Measurements from ENCODE around the gene CHTF18. TPM values are rescaled to one million over a fixed set of nuclear protein-coding genes. Genes with fewer than 3 reads are reported as not detected.

The CHTF18 gene
- total RNA-seq, 2 experiments from 2014 or later: 30.7 to 31.1 TPM

DNA sequence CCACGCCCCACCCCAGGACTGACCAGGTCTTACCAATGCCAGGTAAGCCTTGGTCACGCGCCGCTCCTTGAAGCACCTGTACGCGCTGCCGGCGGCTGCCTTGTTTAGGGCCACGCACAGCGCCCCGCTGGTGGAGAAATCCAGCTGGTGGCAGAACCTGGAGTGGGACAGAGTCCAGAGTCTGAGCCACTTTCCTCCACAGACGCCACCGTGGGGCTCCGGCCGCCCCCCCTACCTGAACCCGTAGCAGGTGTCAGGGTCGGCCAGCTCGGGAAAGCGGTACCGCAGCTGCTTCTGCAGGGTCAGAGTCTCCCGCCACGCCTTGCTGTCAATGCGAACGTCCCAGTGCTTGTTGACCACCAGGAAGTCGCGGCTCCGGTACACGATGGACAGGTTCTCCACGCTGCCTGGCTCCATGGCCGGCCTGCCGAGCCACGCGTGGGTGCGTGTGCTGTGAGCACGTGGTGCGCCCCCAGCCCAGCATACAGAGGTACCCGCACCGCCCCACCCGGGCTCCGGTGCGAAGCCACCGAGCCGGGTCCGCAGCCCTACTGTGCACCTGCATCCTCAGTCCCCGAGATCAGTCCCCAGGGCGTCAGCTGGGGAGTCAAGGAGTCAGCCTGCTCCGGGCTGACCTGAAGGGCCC is 976 bp upstream of the CHTF18 start:
- H3K36me3 Mint-ChIP-seq (ENCODE audit: low read depth): peaks cover 6% of the 10 kb centered on the region
- Histone ChIP-seq H3K4me3 (ENCODE audit: low read length) (peak overlapping the region; percentile 87), H3K4me1 (ENCODE audit: insufficient read depth, low read length) (peaks cover 34% of the 10 kb centered on the region), H3K9me3 (ENCODE audit: control insufficient read depth in 1 of 2, insufficient read depth in 1 of 2, low read length in 2 of 2) (no peaks in the 10 kb centered on the region), H3K36me3 (ENCODE audit: insufficient read depth, low read length) (peaks cover 10% of the 10 kb centered on the region), H3K27ac (ENCODE audit: low read depth in 1 of 2, low read length in 2 of 2) (no peak overlapping the region), H3K27me3 (ENCODE audit: control insufficient read depth in 1 of 2, insufficient read depth in 2 of 2, low read length in 2 of 2) (no peaks in the 10 kb centered on the region)
- no peaks in the 10 kb centered on the region for H3K27me3 Mint-ChIP-seq
- H3K27ac Mint-ChIP-seq: peak overlapping the region; percentile 9
- no peaks in the 10 kb centered on the region for H3K4me1 Mint-ChIP-seq (ENCODE audit: low read depth)
- ATAC-seq (ENCODE audit: poor library complexity) (no peak), DNase-seq (peak in 1 of 14 experiments; percentile 53)
- intact Hi-C loops (cut with DNase I, micrococcal nuclease): no loop called here
- CTCF ChIA-PET: interaction anchor here (2.7 kb wide), 1 partner anchor 75 kb away, joined by 8 read pairs; no protein-coding TSS in a partner anchor
- POLR2A ChIA-PET: interaction anchor here (1.3 to 2.0 kb wide), 5 partner anchors 19 to 97 kb away, joined by 3 to 14 read pairs (median 7); partner anchors contain the start of genes CCDC78, CIAO3 and WDR24
- peak overlapping the region; percentile 89 for H3K4me3 Mint-ChIP-seq
- no peaks in the 10 kb centered on the region for H3K9me3 Mint-ChIP-seq
- TF ChIP-seq, protein P1, sequence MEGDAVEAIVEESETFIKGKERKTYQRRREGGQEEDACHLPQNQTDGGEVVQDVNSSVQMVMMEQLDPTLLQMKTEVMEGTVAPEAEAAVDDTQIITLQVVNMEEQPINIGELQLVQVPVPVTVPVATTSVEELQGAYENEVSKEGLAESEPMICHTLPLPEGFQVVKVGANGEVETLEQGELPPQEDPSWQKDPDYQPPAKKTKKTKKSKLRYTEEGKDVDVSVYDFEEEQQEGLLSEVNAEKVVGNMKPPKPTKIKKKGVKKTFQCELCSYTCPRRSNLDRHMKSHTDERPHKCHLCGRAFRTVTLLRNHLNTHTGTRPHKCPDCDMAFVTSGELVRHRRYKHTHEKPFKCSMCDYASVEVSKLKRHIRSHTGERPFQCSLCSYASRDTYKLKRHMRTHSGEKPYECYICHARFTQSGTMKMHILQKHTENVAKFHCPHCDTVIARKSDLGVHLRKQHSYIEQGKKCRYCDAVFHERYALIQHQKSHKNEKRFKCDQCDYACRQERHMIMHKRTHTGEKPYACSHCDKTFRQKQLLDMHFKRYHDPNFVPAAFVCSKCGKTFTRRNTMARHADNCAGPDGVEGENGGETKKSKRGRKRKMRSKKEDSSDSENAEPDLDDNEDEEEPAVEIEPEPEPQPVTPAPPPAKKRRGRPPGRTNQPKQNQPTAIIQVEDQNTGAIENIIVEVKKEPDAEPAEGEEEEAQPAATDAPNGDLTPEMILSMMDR (IDR thresholded peaks at IDR 0.05): no peak

GRCh38 chr16:787978-788398 is 432 bp upstream of the CHTF18 start, which contains the start of gene RPUSD1:
Gene RPUSD1, minus strand, starts transcription at chr16:788381. Its CDS starts 644 bp downstream, at chr16:787737.
- Mint-ChIP-seq H3K27ac (peak within 1 kb of the TSS; percentile 9), H3K27me3 (no peaks in the 10 kb centered on the region), H3K36me3 (ENCODE audit: low read depth) (peaks cover 6% of the 10 kb centered on the region), H3K4me3 (peak within 1 kb of the TSS; percentile 89), H3K4me1 (ENCODE audit: low read depth) (no peaks in the 10 kb centered on the region), H3K9me3 (no peaks in the 10 kb centered on the region)
- no peak for DNase-seq
- Histone ChIP-seq H3K36me3 (ENCODE audit: insufficient read depth, low read length) (peaks cover 10% of the 10 kb centered on the region), H3K27ac (ENCODE audit: low read depth in 1 of 2, low read length in 2 of 2) (peak within 1 kb of the TSS in 1 of 2 donors; percentile 35), H3K4me3 (ENCODE audit: low read length) (peak within 1 kb of the TSS; percentile 87), H3K4me1 (ENCODE audit: insufficient read depth, low read length) (peaks cover 34% of the 10 kb centered on the region), H3K27me3 (ENCODE audit: control insufficient read depth in 1 of 2, insufficient read depth in 2 of 2, low read length in 2 of 2) (no peaks in the 10 kb centered on the region), H3K9me3 (ENCODE audit: control insufficient read depth in 1 of 2, insufficient read depth in 1 of 2, low read length in 2 of 2) (no peaks in the 10 kb centered on the region)
- intact Hi-C loops (cut with DNase I, micrococcal nuclease): loop anchor here in 1 of 2 experiments (1.0 kb wide), 2 partner anchors 47 to 182 kb away; partner anchors contain the start of gene LMF1
- ATAC-seq (ENCODE audit: poor library complexity): peak; percentile 16
- POLR2A ChIA-PET: interaction anchor here (0.7 to 2.0 kb wide), 12 partner anchors 16 to 261 kb away, joined by 3 to 14 read pairs (median 4); partner anchors contain the start of genes ANTKMT, CCDC78, CIAO3 and WDR24
- CTCF ChIA-PET: interaction anchor here (1.0 to 2.7 kb wide), 3 partner anchors 47 to 76 kb away, joined by 3 to 8 read pairs (median 3); partner anchors contain the start of gene METRN
- TF ChIP-seq, protein P1 (IDR thresholded peaks at IDR 0.05): no peak

DNA sequence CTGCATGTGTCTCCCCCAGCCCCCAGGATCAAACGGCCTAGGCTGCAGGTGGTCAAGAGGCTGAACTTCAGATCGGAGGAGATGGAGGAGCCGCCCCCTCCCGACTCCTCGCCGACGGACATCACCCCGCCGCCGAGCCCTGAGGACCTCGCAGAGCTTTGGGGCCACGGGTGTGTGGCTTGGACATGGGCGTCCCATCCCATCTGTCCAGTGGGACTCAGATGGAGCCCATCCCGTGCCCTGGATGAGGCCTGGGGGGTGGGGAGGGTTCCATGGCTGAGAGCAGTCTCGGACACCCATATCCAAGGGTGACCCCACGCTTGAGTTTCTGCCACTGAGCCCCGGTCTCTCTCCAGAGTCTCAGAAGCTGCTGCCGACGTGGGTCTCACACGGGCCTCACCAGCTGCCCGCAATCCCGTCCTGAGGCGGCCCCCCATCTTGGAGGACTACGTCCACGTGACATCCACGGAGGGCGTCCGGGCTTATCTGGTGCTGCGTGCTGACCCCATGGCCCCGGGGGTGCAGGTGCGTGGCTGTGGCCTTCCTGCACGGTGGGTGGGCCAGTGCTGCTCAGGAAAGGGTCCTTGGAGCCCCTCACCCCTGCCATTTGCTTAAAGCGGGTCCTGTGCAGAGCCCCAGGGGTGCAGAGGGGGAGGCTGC is 901 bp downstream of the CHTF18 start:
- intact Hi-C loops (cut with DNase I, micrococcal nuclease): loop anchor here in 1 of 2 experiments (1.0 kb wide), 1 partner anchor 18 kb away; no protein-coding TSS in a partner anchor
- H3K27ac Mint-ChIP-seq: no peak overlapping the region

More for the DNA sequence above, 901 bp downstream of the CHTF18 start:
- TF ChIP-seq, protein P1 (IDR thresholded peaks at IDR 0.05): no peak
- H3K4me3 Mint-ChIP-seq: peak overlapping the region; percentile 25
- Histone ChIP-seq H3K4me3 (ENCODE audit: low read length) (peak overlapping the region; percentile 60), H3K27ac (ENCODE audit: low read depth in 1 of 2, low read length in 2 of 2) (no peak overlapping the region), H3K9me3 (ENCODE audit: control insufficient read depth in 1 of 2, insufficient read depth in 1 of 2, low read length in 2 of 2) (no peaks in the 10 kb centered on the region), H3K4me1 (ENCODE audit: insufficient read depth, low read length) (peaks cover 34% of the 10 kb centered on the region), H3K36me3 (ENCODE audit: insufficient read depth, low read length) (peaks cover 10% of the 10 kb centered on the region), H3K27me3 (ENCODE audit: control insufficient read depth in 1 of 2, insufficient read depth in 2 of 2, low read length in 2 of 2) (no peaks in the 10 kb centered on the region)
- H3K9me3 Mint-ChIP-seq: no peaks in the 10 kb centered on the region
- peaks cover 6% of the 10 kb centered on the region for H3K36me3 Mint-ChIP-seq (ENCODE audit: low read depth)
- peak in 1 of 14 experiments; percentile 52 for DNase-seq
- H3K4me1 Mint-ChIP-seq (ENCODE audit: low read depth): no peaks in the 10 kb centered on the region
- POLR2A ChIA-PET: interaction anchor here (1.1 to 1.8 kb wide), 4 partner anchors 14 to 262 kb away, joined by 3 to 14 read pairs (median 8); no protein-coding TSS in a partner anchor
- CTCF ChIA-PET: interaction anchor here (1.0 to 2.7 kb wide), 2 partner anchors 48 to 77 kb away, joined by 3 to 8 read pairs; no protein-coding TSS in a partner anchor
- no peak for ATAC-seq (ENCODE audit: poor library complexity)
- H3K27me3 Mint-ChIP-seq: no peaks in the 10 kb centered on the region

All from CD4-positive, alpha-beta T cell (primary cell).